HUES48 (cell line): ENCODE data around the gene HEATR5A.
"Not testable (repeated sequence)": the region's sequence is repeated elsewhere in the genome, so short reads cannot be mapped to it uniquely, and the experiment has no call there.

Source experiments
- H3K27ac ChIP-seq: one replicate; pipeline ENCODE4 v1.7.0; 2013; ENCODE audit warnings: low read depth, low read length, inconsistent platforms
- H3K27me3 ChIP-seq: 2 replicates; pipeline ENCODE4 v1.6.1; 2013; ENCODE audit warnings: mild to moderate bottlenecking, low read length; ENCODE audit not compliant: control insufficient read depth, insufficient read depth
- H3K36me3 ChIP-seq: 2 replicates; pipeline ENCODE4 v1.6.1; 2013; ENCODE audit warnings: low read length; ENCODE audit not compliant: control insufficient read depth, insufficient read depth
- H3K4me1 ChIP-seq: 2 replicates; pipeline ENCODE4 v1.6.1; 2013; ENCODE audit warnings: mild to moderate bottlenecking, low read length; ENCODE audit not compliant: control insufficient read depth, insufficient read depth
- H3K4me3 ChIP-seq: 2 replicates; pipeline ENCODE4 v1.5.1; 2013; ENCODE audit warnings: mild to moderate bottlenecking, low read depth, low read length
- H3K9ac ChIP-seq: 2 replicates; pipeline ENCODE4 v1.6.1; 2013; ENCODE audit warnings: mild to moderate bottlenecking, low read depth, low read length, moderate library complexity
- H3K9me3 ChIP-seq: 2 replicates; pipeline ENCODE4 v1.6.1; 2013; ENCODE audit warnings: low read length; ENCODE audit not compliant: control insufficient read depth, insufficient read depth

The HEATR5A gene

GRCh38 chr14:31360919-31361662, 59.3 kb downstream of the HEATR5A start:
- Histone ChIP-seq H3K4me1 (no peaks in the 10 kb centered on the region), H3K36me3 (peaks cover 13% of the 10 kb centered on the region; the same call in 1 of the 2 replicates), H3K9ac (no peak overlapping the region), H3K27ac (no peak overlapping the region), H3K4me3 (no peak overlapping the region), H3K9me3 (no peaks in the 10 kb centered on the region), H3K27me3 (no peaks in the 10 kb centered on the region)

GRCh38 chr14:31357279-31357678, 63.1 kb downstream of the HEATR5A start:
- Histone ChIP-seq H3K27ac (no peak overlapping the region), H3K9me3 (no peaks in the 10 kb centered on the region), H3K4me1 (no peaks in the 10 kb centered on the region), H3K4me3 (no peak overlapping the region), H3K27me3 (no peaks in the 10 kb centered on the region), H3K9ac (no peak overlapping the region), H3K36me3 (peaks cover 13% of the 10 kb centered on the region; the same call in 1 of the 2 replicates)

- no peak overlapping the region for H3K4me3 ChIP-seq
- no peaks in the 10 kb centered on the region for H3K4me1 ChIP-seq
- H3K27me3 ChIP-seq = no peaks in the 10 kb centered on the region
- H3K36me3 ChIP-seq = peaks cover 32% of the 10 kb centered on the region
- no peaks in the 10 kb centered on the region for H3K9me3 ChIP-seq
- no peak overlapping the region for H3K9ac ChIP-seq
- H3K27ac ChIP-seq = no peak overlapping the region
Measured at GRCh38 chr14:31346097-31346496, 74.3 kb downstream of the HEATR5A start.

GRCh38 chr14:31341280-31341679, 79.1 kb downstream of the HEATR5A start:
- Histone ChIP-seq H3K9me3 (no peaks in the 10 kb centered on the region), H3K27ac (no peak overlapping the region), H3K36me3 (peaks cover 25% of the 10 kb centered on the region), H3K27me3 (no peaks in the 10 kb centered on the region), H3K4me3 (no peak overlapping the region), H3K9ac (no peak overlapping the region), H3K4me1 (no peaks in the 10 kb centered on the region)

- H3K27me3 ChIP-seq = no peaks in the 10 kb centered on the region
- no peak overlapping the region for H3K4me3 ChIP-seq
- no peak overlapping the region for H3K9ac ChIP-seq
- no peaks in the 10 kb centered on the region for H3K4me1 ChIP-seq
- no peak overlapping the region for H3K27ac ChIP-seq
- H3K9me3 ChIP-seq = no peaks in the 10 kb centered on the region
- peaks cover 21% of the 10 kb centered on the region for H3K36me3 ChIP-seq
Measured at GRCh38 chr14:31340297-31341063, 79.9 kb downstream of the HEATR5A start.

- Histone ChIP-seq H3K9me3 (no peaks in the 10 kb centered on the region), H3K27me3 (no peaks in the 10 kb centered on the region), H3K4me3 (no peak overlapping the region), H3K36me3 (peaks cover 15% of the 10 kb centered on the region), H3K27ac (no peak overlapping the region), H3K9ac (no peak overlapping the region), H3K4me1 (no peaks in the 10 kb centered on the region)
Measured at GRCh38 chr14:31339743-31340142, 80.6 kb downstream of the HEATR5A start.

- Histone ChIP-seq H3K27ac (no peak overlapping the region), H3K4me3 (no peak overlapping the region), H3K36me3 (peaks cover 11% of the 10 kb centered on the region), H3K4me1 (no peaks in the 10 kb centered on the region), H3K9ac (no peak overlapping the region), H3K9me3 (no peaks in the 10 kb centered on the region), H3K27me3 (no peaks in the 10 kb centered on the region)
Measured at GRCh38 chr14:31337331-31337730, 83.0 kb downstream of the HEATR5A start.

- H3K27ac ChIP-seq = no peak overlapping the region
- peaks cover 2% of the 10 kb centered on the region for H3K9me3 ChIP-seq
- H3K4me1 ChIP-seq = no peaks in the 10 kb centered on the region
- no peak overlapping the region for H3K9ac ChIP-seq
- peaks cover 11% of the 10 kb centered on the region for H3K36me3 ChIP-seq
- H3K27me3 ChIP-seq = no peaks in the 10 kb centered on the region
- H3K4me3 ChIP-seq = no peak overlapping the region
Measured at GRCh38 chr14:31336646-31337045, 83.7 kb downstream of the HEATR5A start.

GRCh38 chr14:31331395-31331794, 89.0 kb downstream of the HEATR5A start:
- not testable (repeated sequence) for H3K4me1 ChIP-seq, H3K9ac ChIP-seq, H3K27me3 ChIP-seq, H3K27ac ChIP-seq, H3K4me3 ChIP-seq, H3K36me3 ChIP-seq
- peaks cover 17% of the 10 kb centered on the region for H3K9me3 ChIP-seq

GRCh38 chr14:31329876-31330521, 90.4 kb downstream of the HEATR5A start:
- not testable (repeated sequence) for H3K27me3 ChIP-seq, H3K36me3 ChIP-seq, H3K9ac ChIP-seq, H3K4me3 ChIP-seq, H3K4me1 ChIP-seq, H3K27ac ChIP-seq
- peaks cover 17% of the 10 kb centered on the region for H3K9me3 ChIP-seq

- Histone ChIP-seq H3K4me1 (no peaks in the 10 kb centered on the region), H3K9ac (no peak overlapping the region), H3K36me3 (no peaks in the 10 kb centered on the region), H3K27ac (no peak overlapping the region), H3K9me3 (peaks cover 10% of the 10 kb centered on the region), H3K4me3 (no peak overlapping the region), H3K27me3 (no peaks in the 10 kb centered on the region)
Measured at GRCh38 chr14:31326111-31326510, 94.2 kb downstream of the HEATR5A start.
